Renal cortex interstitium (tissue), 11 donors: ENCODE data around the gene RALB. TPM values are rescaled to one million over a fixed set of nuclear protein-coding genes. Genes with fewer than 3 reads are reported as not detected.
A peak's percentile ranks its signal among the peaks of the same experiment; 100 is the strongest.

Experiments used
- DNase-seq, 11 donors: peaks; one replicate each; pipeline ENCODE4 v3.0.0-alpha.2; 2013; ENCODE audit warnings: low read depth in 9 of 11, low spot score in 4 of 11; ENCODE audit errors: extremely low read depth in 1 of 11
- polyA plus RNA-seq, 3 donors: library from polyadenylated mRNA; unstranded; fragments of 120-200 nt; gene quantifications; one replicate each; pipeline ENCODE4 v1.2.1, GENCODE V29; 2013; ENCODE audit not compliant: insufficient read length in 3 of 3

The RALB gene
- polyA plus RNA-seq, 3 donors: 69.0 to 82.3 (median 77.4) TPM

DNA sequence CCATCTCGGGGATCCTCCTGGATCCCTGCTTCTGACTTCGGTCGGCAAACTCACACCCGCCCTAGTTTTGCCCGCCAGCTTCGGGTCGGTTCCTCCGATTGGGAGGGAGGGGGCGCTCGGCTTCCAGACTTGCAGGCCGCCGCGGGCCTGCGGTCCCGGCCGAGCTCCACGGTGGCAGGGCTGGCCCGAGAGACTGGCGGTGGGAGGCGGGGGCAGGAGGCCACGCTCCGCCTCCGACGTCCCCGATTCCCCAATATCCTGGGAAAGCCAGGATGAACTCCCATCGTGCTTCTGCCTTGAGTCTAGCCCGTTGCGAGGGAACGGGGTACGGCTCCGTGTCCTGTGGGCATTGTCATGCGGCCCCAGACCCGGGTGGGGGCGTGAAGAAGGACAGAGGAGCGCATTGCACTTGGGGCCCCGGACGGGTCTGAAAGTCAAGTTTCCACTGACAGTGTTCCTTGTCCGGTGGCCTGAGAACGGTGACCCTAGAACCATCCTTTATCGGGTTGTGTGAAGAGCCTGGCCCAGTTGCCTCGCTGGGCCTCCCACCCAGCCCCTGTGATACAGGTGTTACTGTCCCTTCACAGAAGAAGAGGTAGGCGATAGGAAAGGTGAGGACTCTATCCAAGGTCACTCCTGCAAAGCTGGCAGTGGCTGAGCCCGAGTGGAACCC, 90.9 kb downstream of the RALB start:
- DNase-seq: peak in 10 of 11 donors; percentile 31 to 73 (median 56)

Other genes starting within 250 kb of the RALB start
- 10 to 100 TPM; 81.6 to 95.9 (median 93.5) TPM for gene EPB41L5, start 239.8 kb upstream of the RALB start, polyA plus RNA-seq
- gene TMEM185B, start 29.5 kb upstream of the RALB start, polyA plus RNA-seq: 10 to 100 TPM; 23.5 to 25.9 (median 25.0) TPM
- under 1 TPM in 2 of 3 donors, not detected in 1; 0.09 to 0.27 TPM for gene INHBB, start 93.3 kb downstream of the RALB start, polyA plus RNA-seq